NCI-H1930 (cell line): ENCODE data around the gene NKD2.

Experiments used
- DNase-seq, 2 experiments: peaks; one replicate each; lab custom pipeline; 2025; lab: John Stamatoyannopoulos, UW

Gene NKD2

GRCh38 chr5:1042626-1043025 lies 34.0 kb downstream of the NKD2 start:
- DNase-seq, result no peak

- no peak for DNase-seq
These were observed 34.7 kb downstream of the NKD2 start for GRCh38 chr5:1043327-1043726.

GRCh38 chr5:1044117-1044516 lies 35.5 kb downstream of the NKD2 start:
- no peak for DNase-seq

- no peak for DNase-seq
These were observed 37.5 kb downstream of the NKD2 start for GRCh38 chr5:1045960-1046560.

- DNase-seq, result no peak
These were observed 38.8 kb downstream of the NKD2 start for GRCh38 chr5:1047332-1047965.

GRCh38 chr5:1048162-1048721 lies 39.6 kb downstream of the NKD2 start:
- DNase-seq, result no peak

- no peak for DNase-seq
These were observed 40.5 kb downstream of the NKD2 start for GRCh38 chr5:1048861-1049838.

- DNase-seq, result no peak
These were observed 42.1 kb downstream of the NKD2 start for GRCh38 chr5:1050423-1051365.

GRCh38 chr5:1051366-1051720 lies 42.7 kb downstream of the NKD2 start:
- DNase-seq, result no peak

- no peak for DNase-seq
These were observed 43.5 kb downstream of the NKD2 start for GRCh38 chr5:1052076-1052475.

- no peak for DNase-seq
These were observed 44.2 kb downstream of the NKD2 start for GRCh38 chr5:1052641-1053390.

- DNase-seq, result no peak
These were observed 44.9 kb downstream of the NKD2 start for GRCh38 chr5:1053391-1054017.

- no peak for DNase-seq
These were observed 45.6 kb downstream of the NKD2 start for GRCh38 chr5:1054018-1054798.

GRCh38 chr5:1054799-1055775 lies 46.5 kb downstream of the NKD2 start:
- DNase-seq, result no peak

- DNase-seq, result no peak
These were observed 47.5 kb downstream of the NKD2 start for GRCh38 chr5:1055896-1056610.

GRCh38 chr5:1056611-1057484 lies 48.2 kb downstream of the NKD2 start:
- DNase-seq, result no peak
